Ovary (tissue), 3 donors: Measurements from ENCODE around the gene EPHB1.

Experiments used
- CTCF ChIP-seq, 3 donors: fragments of 450-650 bp in 2 of 3; fragments of 200-600 bp in 1 of 3; IDR thresholded peaks; one replicate each; pipeline versions ENCODE4 v1.5.1 to v1.8.0; 2016 to 2022; ENCODE audit warnings: antibody characterized with exemption in 3 of 3, mild to moderate bottlenecking in 1 of 3
- POLR2A ChIP-seq: fragments of 450-650 bp; IDR thresholded peaks from one replicate; pipeline ENCODE4 v1.6.1; 2017; ENCODE audit warnings: antibody characterized with exemption, mild to moderate bottlenecking, moderate library complexity
- donor health status: DM: no; HTN: no; CAD: no.

- TF ChIP-seq CTCF (IDR thresholded peaks at IDR 0.05): no peak
- TF ChIP-seq POLR2A: no peak
Observed at GRCh38 chr3:135033737-135034136, 238.7 kb downstream of the EPHB1 start.
